Activated T-cell treated with anti-CD3 and anti-CD28 coated beads for 24 hours (primary cell): Measurements from ENCODE around the gene CNTN5.

Experiments
- DNase-seq: peaks from one replicate; pipeline ENCODE4 v3.0.0-alpha.2; 2020; ENCODE audit warnings: low read depth

Gene CNTN5

DNA sequence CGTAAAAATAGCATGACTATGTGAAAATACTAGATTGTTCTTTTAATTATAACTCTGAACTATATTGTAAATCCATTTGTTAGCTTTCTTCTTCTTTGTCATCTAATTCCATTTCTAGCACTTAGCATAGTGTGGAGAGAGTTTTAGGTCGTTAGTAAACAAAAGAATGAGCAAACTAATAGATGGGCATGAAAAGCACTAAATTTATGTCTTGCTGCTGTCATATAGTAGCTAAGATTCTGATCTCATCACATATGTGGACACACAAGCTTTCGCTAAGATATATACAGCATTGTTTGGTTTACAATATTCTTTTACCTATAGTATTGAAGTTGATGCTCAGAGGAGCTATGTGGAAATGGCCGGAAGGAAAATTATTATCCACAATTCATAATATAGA is 370.5 kb downstream of the CNTN5 start:
- no peak for DNase-seq

DNA sequence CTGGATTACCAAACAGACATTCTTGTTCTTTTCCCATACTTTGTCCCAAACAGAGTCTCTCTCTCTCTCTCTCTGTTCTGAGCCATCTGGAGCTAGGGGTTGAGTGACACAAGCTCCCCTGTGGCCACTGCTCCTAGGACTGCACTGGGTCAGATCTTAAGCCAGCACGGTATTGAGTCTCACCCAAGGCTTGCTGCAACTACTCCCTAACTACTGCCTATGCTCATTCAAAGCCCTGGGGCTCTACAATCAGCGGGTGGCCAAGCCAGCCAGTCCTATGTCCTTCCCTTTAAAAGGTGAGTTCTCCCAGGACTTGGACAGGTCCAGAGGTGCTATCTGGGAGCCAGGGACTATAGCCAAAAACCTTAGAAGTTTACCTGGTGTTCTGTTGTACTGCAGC is 385.6 kb downstream of the CNTN5 start:
- no peak for DNase-seq

DNA sequence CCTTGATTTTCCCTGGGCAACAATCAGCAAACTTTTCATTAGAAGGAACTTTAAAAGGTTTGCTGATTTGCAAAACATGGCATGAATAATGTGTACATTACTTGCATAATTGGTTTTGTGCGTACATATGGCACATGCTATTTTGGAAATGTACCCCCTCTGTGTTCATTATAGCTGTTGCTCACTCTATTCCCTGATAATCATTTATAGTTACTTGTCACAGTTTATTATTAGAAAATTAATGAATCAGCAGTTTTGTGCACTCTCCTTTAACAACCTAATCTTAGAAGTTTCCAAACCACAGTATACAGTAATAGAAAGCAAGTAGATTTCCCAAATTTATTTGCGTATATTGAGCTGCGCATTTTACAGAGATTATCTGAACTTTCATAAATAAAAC is 389.9 kb downstream of the CNTN5 start:
- DNase-seq, result no peak

DNA sequence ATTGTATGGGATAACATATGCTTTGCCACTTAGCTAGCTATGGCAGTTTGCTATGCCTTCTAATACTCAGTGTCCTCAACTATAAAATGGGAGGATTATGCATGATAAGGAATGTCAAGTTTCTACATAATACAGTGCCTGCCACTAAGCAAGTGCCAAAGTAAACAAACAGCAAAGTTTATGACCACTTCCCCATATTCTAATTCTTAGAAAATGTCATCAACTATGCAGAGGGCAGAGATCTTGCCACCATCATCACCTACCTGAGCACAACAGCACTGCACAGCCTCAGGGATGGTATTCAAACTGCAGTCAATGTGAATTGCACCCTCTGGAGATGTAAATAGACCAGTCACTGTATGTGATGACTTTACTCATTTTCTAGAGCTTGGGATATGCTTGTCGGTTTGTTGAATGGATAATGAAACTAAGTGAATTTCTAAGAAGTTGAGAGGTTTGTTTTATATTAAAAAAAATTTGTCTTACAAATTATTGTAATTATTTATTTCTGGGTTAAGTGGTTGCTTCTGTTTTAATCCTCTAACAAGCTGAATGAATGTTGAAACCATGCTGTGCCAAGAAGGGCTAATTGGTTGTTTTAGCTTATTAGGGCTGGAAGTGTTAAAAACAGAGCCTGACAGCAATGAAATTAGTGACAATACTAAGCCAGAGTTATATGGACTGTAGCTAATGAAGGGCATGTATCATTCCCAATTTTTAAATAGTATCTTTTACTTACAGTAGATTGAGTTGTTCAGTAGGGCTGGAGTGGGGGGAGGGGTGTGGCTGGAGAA is 398.4 kb downstream of the CNTN5 start:
- no peak for DNase-seq

DNA sequence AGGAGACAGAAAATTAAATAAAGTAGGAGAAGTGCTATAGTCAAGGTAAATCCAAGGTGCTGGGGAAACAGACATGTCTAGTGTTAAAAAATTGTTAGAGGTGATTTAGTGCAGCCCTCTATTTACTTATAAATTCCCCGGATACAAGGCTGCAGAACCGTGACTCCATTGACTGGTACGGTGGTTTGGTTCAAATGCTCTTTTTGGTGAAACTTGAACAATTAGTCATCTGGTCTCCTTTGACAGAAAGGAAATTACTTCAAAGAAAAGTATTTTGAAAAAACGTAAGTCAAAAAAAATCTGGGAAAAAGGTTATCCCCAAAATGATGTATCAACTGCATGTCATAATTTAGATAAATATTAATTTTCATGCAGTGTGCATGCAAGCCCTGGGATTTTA is 399.2 kb downstream of the CNTN5 start:
- DNase-seq, result no peak

DNA sequence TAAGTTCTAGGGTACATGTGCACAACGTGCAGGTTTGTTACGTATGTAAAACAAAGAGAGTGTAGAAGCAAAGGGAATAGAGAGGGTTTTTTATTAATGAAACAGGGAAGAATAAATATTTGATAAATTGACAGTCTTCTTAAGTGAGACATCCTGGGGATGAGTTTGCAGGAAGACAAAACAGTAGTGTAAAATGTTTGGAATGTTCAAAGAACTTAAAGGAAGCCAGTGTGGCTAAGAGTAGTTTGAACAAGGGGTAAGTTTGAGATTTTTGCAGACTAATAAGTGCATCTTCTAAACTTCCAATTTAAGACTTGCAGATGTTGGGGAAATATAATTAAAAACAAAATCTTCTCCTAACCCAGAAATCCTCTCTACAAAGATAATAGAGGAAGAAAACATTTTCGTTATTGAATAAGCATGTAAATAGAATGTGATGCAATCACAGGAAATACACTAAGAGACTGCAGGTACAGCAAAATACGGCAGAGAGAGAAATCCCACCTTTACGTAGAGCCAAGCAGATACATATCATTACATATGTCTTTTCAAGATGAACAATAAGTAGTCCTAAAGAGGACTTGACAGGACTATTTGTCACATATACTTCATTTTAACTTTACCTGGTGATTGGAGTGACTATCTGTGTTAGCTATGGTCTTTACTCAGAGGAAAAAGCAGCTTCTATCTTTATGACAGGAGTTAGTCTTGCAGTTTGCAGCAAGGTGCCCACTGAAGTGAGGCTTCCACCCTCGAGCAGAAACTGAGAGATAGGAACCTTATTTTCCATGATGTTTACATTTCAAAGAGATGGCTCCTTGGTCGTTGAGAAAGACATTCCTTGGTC is 402.1 kb downstream of the CNTN5 start:
- no peak for DNase-seq

DNA sequence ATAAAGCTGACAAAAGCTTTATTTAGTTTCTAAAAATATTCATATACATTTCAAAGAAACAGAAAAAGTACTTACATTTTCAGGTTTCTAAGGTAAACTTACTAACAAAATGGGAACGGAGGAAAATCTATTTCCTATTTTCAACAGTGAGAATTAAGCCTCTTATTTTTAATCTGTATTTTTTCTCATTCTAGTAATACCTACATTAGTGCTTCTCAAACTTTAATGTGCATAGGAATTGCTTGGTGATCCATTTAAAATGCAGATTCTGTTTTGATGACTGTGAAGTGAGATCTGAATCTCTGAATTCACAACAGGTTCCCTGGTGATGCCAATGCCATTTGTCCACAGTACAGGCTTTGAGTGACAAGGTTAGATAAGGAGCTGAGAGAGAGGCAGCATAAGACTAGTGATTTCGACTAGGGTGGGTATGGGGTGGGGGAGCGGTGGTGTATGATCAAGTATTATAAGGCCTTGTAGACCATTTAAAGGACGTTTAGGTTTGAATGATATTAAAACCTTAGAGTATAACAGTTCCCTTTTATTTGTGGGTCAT is 402.8 kb downstream of the CNTN5 start:
- DNase-seq, result no peak

DNA sequence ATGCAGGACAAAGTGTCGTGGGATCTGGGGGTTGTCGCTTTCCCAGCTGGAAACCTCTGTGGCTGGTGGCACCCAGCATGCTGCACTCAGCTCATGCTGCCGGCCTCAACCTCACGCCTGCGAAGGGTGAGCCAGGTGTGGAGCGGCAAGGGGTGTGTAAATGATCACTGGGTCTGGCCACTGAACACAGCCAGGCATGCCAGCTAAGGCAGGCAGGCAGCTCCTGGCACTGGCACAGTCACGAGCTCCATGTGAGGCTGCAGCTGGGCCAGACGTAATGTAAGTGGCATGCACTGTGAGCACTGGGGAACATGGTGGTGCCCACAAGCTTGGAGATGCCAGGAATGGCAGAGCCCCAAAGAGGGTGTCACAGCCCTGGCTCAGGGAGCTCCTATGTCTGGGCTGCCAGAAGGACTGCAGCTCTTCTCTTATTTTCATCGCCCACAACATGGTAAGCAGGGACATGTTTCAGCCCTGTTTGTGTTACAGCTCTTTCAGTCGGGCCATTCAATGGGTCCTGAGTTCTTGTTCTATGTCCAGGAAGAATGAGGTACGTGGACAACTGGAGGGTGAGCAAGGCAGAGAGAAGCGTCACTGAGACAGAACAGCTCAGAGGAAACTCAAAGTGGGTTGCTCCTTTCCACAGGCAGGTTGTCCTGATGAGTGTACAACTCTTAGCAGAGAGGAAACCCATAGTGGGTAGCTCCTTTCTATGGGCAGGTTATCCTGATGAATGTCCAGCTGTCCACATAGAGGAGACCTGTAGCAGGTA is 403.8 kb downstream of the CNTN5 start:
- no peak for DNase-seq

DNA sequence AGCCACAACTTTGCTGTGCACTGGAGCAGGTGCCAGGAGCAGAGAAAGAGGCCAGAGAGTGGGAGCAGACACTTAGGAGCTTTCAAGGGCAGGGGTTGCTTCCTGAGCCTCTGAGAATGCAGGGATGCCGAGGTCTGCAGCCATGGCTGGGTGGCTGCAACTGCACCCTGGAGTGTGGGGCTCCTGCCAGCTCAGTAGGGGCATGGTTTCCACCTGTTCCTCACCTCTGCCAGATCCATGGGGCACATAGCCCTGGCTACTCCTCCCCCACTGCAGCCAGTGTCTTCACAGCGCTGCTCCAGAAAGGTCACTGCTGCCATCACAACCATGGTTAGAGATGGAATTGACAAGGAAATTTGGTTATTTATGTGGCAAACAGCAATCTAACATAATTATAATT is 404.8 kb downstream of the CNTN5 start:
- no peak for DNase-seq

DNA sequence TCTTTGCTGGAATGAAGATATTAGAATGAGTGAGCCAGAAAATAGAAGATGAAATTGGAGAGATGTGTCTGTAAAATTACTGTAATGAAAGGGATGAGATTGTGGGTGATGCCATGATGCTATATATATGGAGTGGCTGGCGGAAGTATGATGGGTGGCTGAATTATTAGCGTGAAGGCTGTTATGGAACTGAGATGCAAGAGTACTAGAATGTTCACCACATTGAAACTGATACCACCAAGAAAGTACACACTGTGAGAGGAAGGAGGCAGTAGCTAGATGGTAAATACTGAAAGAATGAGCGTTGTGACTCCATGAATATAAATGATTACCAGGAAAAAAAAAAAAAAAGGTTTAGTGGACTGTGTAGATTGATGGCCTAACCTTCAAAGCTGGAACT is 411.9 kb downstream of the CNTN5 start:
- no peak for DNase-seq

DNA sequence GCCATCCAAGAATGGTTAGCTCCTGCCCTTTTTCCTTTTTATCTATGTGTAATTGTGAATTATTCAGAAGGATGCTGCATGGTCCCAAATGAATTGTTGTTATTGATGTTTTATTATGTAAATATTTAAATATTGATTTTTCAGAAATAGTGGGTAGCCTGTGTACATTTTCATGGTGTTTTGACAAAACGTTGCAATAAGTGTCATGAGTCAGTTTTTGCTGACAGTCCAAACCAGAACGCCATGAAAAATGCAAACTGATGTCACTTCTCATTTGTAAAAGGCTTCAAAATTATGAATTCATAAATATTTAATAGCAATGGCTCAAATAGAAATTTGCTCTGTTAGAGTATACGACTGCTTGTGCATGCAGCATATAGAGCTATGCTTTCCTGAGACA is 422.5 kb downstream of the CNTN5 start:
- no peak for DNase-seq

DNA sequence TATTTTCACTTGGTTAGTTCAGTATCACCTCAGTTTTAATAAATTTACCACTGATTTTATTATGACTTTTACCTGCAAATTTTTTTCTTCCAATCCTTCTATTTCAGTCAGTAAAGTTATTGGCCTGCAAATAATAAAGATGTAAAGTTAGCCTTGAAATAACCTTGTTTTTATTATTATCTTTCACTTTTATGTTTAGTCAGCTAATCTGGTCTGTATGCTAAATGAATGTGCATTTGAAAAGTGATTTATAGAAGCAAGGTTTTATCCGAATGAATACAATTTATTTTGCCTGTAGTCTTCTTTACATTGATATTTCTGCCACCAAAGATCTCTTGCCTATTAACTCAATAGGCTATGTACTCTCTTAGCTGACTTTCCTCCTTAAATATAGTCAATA is 425.7 kb downstream of the CNTN5 start:
- no peak for DNase-seq

DNA sequence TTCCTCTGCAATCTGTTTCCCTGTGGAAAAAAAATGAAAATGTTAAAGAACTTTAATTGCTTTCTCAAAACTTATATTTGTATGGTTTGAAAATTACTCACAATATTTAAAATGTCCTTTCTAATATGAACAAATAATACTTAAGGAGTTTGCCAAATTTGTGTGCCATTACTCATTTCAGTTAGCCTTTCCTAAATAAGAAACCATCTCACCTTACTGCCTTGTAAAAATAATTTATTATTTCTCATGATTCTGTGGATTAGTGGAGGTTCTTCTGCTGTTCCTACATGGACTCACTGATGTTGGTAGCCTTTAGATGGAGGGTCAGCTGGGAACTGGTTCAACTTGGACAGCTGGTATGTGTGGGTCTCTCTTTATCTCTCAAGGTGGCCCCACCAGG is 428.6 kb downstream of the CNTN5 start:
- no peak for DNase-seq

DNA sequence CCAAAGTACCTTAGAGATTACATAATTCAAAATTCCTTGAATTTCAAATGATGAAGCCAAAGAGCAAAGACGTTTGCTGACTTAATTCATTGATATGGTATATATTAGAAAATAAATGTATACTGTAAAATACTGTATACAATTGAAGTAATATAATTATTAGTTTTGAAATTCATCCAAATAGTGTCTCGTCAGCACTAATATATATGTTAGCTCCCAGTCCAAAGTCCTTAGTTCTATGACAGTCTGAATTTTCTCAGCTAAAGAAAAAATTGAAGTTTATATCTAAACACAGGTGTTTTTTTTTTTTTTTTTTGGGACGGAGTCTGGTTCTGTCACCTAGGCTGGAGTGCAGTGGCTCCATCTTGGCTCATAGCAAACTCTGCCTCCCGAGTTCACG is 431.3 kb downstream of the CNTN5 start:
- no peak for DNase-seq

DNA sequence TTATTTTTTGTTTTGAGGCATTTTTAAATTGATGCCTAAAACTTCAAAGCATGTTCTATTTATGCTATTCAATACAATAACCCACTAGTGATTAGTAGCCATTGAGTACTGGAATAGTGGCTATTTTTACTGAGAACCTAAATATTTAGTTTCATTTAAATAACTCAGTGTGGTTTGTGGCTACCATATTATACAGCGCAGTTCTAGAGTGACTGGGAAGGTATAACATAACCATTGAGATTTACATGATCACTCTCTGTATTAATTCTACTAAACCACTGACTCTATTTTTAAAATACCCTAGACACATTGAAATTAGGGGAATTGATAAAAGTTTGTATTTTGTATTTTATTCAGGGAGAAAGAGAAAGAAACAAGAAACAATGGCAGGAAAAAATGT is 441.2 kb downstream of the CNTN5 start:
- DNase-seq, result no peak

DNA sequence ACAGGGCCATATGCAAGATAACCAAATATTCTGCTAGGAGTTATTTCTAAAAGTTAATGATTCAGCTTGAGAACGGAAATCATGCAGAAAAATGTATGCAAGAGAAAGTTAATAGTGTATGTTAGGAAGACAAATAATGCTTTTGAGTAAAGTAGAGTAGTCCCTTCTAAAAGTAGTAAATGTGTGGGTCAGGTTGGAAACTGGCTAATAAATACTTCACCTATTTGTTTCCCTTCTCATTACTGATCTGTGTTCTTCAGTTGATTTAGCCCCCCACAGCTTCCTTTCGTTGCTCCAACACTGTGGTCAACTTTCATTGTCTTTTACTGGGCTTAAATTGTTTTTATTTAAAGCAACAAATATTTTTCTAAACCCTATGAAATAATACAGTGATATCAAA is 444.2 kb downstream of the CNTN5 start:
- DNase-seq, result no peak

DNA sequence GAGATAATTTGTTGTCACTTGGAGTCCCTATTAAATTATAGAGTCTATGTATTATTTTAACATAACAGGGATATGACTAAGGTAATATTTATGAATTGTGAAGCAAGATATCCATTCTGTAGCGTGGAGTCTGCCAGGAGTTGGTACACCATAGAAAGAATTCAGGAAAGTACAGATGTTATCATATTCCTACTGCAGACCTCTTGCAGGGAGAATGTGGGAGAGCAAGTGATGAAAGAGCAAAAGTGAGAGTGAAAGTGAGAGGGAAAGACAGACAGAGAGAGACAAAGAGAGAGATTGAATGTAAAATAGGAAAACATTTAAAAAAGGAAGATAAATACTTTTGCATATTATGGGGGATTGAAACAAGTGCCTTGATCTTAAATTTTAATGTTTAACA is 468.8 kb downstream of the CNTN5 start:
- DNase-seq, result no peak

DNA sequence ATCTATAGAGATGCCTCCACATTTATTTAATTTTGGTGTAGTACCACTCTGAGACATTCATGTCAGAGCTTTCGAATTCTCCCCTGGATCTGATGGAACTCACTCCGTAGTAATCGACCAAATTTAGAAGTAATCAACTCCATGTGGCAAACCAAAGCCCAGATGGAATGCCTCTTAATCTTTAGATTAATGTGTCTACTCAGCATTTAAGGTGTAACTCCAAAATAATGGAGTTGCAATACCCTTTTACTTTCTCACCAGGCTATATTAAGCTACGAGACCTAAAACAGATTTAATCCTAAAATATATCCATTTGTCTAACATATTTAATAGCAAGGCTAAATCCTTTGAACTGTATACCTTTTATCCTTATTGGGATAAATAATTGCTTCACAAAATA is 473.3 kb downstream of the CNTN5 start:
- no peak for DNase-seq

DNA sequence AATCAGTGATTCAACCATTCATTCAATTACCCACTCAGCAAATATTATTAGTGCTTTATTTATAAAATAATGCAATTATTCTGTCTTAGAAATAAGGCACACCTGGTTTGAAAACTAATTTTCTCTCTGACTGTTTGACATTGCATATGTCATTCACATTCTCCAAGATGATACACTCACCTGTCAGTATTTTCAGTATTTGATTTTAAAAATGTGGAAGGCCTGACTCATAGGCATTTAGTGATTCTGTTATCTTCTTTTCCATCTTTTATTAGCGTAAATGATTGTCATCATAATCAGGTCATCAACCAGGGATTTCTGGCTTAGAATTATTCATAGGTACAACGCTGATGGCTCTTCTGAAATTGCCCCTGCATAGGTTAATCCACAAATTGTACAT is 480.9 kb downstream of the CNTN5 start:
- DNase-seq, result no peak

DNA sequence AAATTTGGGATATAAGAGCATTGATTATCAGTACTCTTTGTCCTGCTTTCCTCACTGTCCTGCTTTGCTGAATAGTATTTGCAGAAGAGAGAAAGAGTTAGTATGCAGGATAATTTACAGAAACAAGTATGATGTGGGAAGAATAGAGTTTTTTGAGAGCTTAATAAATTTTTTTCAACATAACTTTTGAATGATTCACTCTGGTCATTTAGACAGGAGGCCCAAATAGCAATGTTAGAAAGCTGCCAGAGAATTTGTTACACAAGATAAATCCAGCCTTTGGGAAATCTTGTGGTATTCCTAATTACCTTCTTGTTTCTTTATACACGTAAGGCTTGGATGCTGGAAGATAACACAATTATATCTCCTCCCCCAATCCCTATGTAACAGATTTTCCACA is 484.6 kb downstream of the CNTN5 start:
- no peak for DNase-seq

DNA sequence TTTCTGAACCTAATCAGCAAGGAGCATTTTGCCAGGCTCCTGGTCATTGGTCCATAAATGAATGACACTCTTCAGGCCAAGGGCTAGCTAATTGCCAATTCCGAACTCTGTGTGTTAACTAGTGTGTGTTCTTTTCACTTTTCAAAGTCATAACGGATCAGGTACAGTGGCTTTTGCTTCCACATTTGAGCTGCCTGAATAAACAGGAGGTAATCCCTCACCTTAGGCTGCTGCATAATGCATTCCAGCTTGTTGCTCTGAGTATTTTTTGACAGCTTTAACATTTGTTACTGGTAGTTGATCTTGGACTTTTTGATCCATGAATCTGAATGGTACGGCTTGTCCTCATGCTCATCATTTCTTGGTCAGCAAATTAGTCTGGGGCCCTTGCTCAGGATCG is 485.1 kb downstream of the CNTN5 start:
- no peak for DNase-seq

DNA sequence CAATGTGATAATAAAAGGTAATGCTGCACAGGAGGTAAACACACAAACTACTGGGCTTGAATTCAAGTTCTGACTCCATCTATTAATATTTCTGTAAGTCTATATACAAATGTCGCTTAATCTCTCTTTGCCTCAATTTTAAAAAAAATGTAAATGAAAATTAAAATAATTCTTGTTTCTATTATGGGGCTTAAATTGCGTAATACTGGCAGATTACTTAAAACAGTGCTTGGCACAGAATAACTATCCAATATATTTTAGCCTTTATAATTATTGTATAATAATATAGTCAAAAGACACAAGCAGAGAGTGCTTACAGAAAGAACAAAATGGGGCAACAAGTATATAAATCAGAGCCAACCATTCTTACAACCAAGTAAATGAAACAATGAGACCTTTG is 489.1 kb downstream of the CNTN5 start:
- no peak for DNase-seq

DNA sequence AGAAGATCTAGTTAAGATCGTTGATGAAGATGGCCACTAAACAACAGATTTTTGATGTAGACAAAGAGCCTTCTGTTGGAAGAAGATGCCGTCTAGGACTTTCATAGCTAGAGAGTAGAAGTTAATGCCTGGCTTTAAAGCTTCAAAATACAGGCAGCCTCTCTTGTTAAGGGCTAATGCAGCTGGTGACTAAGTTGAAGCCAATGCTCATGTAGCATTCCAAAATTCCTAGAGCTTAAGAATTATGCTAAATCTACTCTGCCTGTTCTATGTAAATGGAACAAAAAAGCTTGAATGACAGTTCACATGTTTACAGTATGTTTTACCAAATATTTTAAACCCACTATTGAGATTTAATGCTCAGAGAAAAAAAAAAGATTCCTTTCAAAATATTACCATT is 492.6 kb downstream of the CNTN5 start:
- DNase-seq, result no peak
